GM19193 (cell line): ENCODE measurements around the gene PPIF.

ENCODE experiments used
- POLR2A ChIP-seq: IDR thresholded peaks from 4 replicates; pipeline ENCODE4 v1.6.1; 2011; ENCODE audit not compliant: insufficient read depth, insufficient read length; ENCODE audit errors: extremely low read depth

The PPIF gene

GRCh38 chr10:79380946-79381721 is 33.9 kb downstream of the PPIF start:
- TF ChIP-seq POLR2A = no peak

GRCh38 chr10:79381804-79382221 is 34.5 kb downstream of the PPIF start:
- TF ChIP-seq POLR2A = no peak

GRCh38 chr10:79382491-79382941 is 35.2 kb downstream of the PPIF start:
- no peak for TF ChIP-seq POLR2A

GRCh38 chr10:79383974-79384606 is 36.8 kb downstream of the PPIF start:
- no peak for TF ChIP-seq POLR2A

GRCh38 chr10:79384773-79385391 is 37.6 kb downstream of the PPIF start:
- TF ChIP-seq POLR2A = no peak

GRCh38 chr10:79385392-79385795 is 38.1 kb downstream of the PPIF start:
- no peak for TF ChIP-seq POLR2A

GRCh38 chr10:79385804-79386531 is 38.7 kb downstream of the PPIF start:
- no peak for TF ChIP-seq POLR2A

- no peak for TF ChIP-seq POLR2A
Observed at GRCh38 chr10:79386637-79387465, 39.6 kb downstream of the PPIF start.

GRCh38 chr10:79387466-79387973 is 40.3 kb downstream of the PPIF start:
- no peak for TF ChIP-seq POLR2A

- no peak for TF ChIP-seq POLR2A
Observed at GRCh38 chr10:79387974-79388850, 40.9 kb downstream of the PPIF start.

- TF ChIP-seq POLR2A = no peak
Observed at GRCh38 chr10:79390057-79390456, 42.8 kb downstream of the PPIF start.

- TF ChIP-seq POLR2A = no peak
Observed at GRCh38 chr10:79390551-79391229, 43.4 kb downstream of the PPIF start.
